Vagina (tissue), 2 donors: ENCODE measurements around the gene DDT.
"Not testable (repeated sequence)": the region's sequence is repeated elsewhere in the genome, so short reads cannot be mapped to it uniquely, and the experiment has no call there.

ENCODE experiments used
- CTCF ChIP-seq, 3 experiments: fragments of 450-650 bp in 2 of 3; fragments of 200-600 bp in 1 of 3; sonication (generic) in 1 of 3; IDR thresholded peaks; one replicate each; pipeline ENCODE4 v1.5.1; 2017 to 2019; ENCODE audit warnings: antibody characterized with exemption in 3 of 3, mild to moderate bottlenecking in 2 of 3, moderate library complexity in 2 of 3
- POLR2A ChIP-seq, 2 donors: fragments of 450-650 bp; IDR thresholded peaks; one replicate each; pipeline ENCODE4 v1.6.1; 2017; ENCODE audit warnings: antibody characterized with exemption in 2 of 2, mild to moderate bottlenecking in 2 of 2, moderate library complexity in 2 of 2

- TF ChIP-seq CTCF, POLR2A (IDR thresholded peaks at IDR 0.05): not testable (repeated sequence)
These were observed 13.0 kb downstream of the DDT start, which contains the start of gene GSTT2B for GRCh38 chr22:23961084-23961771.
